Measurements from ENCODE around the gene TFF3.

Gene TFF3

DNA sequence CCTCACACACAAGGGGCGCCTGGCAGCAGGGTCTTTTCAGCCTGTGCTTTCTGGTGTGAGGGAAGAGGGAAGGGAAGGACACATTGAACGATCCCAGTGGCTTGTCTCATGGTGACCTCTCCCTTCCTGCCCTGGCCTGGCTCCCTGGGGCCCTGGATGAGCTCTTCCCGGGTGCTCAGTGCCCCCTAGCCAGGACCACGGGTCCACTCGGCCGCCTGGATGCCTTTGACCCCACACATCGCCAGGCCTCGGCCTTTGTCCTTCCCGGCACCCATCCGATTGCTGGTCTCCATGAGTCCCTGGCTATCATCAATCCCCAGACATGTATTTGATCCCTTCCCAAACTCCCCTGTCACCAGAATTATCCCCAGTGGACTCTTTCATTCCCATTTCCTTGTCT is 6.0 kb upstream of the TFF3 start:
- DNase-seq (ENCODE audit: low read depth in 2 of 2), result no peak
- no peak overlapping the region for H3K4me3 ChIP-seq (replicated peaks in 1 of 2; ENCODE audit: low read depth in 2 of 2, low read length in 2 of 2)
- TF ChIP-seq, protein P1, sequence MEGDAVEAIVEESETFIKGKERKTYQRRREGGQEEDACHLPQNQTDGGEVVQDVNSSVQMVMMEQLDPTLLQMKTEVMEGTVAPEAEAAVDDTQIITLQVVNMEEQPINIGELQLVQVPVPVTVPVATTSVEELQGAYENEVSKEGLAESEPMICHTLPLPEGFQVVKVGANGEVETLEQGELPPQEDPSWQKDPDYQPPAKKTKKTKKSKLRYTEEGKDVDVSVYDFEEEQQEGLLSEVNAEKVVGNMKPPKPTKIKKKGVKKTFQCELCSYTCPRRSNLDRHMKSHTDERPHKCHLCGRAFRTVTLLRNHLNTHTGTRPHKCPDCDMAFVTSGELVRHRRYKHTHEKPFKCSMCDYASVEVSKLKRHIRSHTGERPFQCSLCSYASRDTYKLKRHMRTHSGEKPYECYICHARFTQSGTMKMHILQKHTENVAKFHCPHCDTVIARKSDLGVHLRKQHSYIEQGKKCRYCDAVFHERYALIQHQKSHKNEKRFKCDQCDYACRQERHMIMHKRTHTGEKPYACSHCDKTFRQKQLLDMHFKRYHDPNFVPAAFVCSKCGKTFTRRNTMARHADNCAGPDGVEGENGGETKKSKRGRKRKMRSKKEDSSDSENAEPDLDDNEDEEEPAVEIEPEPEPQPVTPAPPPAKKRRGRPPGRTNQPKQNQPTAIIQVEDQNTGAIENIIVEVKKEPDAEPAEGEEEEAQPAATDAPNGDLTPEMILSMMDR (IDR thresholded peaks at IDR 0.05; ENCODE audit: low read depth, low read length), result no peak

GRCh38 chr21:42320791-42321190 is 5.6 kb upstream of the TFF3 start:
- H3K4me3 ChIP-seq (replicated peaks in 1 of 2; ENCODE audit: low read depth in 2 of 2, low read length in 2 of 2), result no peak overlapping the region
- DNase-seq (ENCODE audit: low read depth in 2 of 2), result no peak
- TF ChIP-seq, protein P1 (IDR thresholded peaks at IDR 0.05; ENCODE audit: low read depth, low read length), result no peak

DNA sequence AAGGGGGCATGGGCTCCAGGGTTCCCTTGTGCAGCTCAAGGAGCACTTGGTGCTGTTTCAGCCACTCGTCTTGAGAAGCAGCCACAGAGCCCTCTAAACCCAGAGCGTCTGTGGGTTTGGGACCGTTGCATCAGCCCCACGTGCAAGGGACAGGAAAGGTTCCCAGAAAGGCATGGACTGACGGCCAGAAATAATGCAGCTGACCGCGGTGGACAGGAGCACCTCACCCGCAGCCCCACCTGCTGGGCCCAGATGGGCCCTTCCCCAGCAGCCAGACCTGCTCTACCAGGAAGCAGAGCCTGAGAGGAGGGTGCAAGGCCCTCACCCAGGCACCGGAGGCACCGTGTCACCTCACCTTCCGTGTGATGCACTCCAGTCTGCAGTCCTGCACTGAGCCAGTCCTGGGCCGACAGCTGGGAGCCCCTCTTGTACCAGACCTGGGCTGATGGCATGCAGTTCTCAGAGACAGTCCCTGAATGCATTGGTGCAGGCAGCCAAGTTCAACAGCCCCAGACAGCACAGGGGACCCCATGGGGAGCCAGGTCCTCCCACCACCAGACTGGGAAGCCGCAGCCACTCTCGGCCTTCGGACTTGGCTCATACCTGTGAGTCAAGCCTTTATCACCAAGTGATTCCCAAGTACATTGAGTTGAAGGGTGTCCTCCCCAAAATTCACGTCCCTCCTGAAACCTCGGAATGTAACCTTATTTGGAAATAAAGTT is 4.8 kb upstream of the TFF3 start:
- no peak for DNase-seq (ENCODE audit: low read depth in 2 of 2)
- TF ChIP-seq, protein P1 (IDR thresholded peaks at IDR 0.05; ENCODE audit: low read depth, low read length), result no peak
- H3K4me3 ChIP-seq (replicated peaks in 1 of 2; ENCODE audit: low read depth in 2 of 2, low read length in 2 of 2), result no peak overlapping the region

DNA sequence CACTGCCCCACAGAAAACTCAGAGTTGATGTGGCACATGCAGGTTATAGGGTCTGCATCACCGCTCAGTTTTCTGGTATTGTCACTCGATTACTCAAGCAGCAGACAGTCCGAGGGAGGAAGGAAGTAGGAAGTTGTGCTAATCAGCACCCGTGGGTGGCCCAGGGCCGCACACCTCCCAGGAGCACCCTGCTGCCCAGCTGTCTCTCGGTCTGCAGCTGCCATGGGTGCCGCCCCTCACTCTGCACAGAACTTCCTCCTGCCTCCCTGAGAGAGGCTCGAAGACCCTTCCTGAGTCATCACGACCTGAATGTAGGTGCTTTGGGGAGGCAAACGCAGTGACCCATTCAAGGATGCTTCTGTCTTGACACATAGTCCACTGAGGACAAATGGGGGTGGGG is 4.2 kb upstream of the TFF3 start:
- no peak for DNase-seq (ENCODE audit: low read depth in 2 of 2)
- TF ChIP-seq, protein P1 (IDR thresholded peaks at IDR 0.05; ENCODE audit: low read depth, low read length), result no peak
- H3K4me3 ChIP-seq (replicated peaks in 1 of 2; ENCODE audit: low read depth in 2 of 2, low read length in 2 of 2), result no peak overlapping the region

DNA sequence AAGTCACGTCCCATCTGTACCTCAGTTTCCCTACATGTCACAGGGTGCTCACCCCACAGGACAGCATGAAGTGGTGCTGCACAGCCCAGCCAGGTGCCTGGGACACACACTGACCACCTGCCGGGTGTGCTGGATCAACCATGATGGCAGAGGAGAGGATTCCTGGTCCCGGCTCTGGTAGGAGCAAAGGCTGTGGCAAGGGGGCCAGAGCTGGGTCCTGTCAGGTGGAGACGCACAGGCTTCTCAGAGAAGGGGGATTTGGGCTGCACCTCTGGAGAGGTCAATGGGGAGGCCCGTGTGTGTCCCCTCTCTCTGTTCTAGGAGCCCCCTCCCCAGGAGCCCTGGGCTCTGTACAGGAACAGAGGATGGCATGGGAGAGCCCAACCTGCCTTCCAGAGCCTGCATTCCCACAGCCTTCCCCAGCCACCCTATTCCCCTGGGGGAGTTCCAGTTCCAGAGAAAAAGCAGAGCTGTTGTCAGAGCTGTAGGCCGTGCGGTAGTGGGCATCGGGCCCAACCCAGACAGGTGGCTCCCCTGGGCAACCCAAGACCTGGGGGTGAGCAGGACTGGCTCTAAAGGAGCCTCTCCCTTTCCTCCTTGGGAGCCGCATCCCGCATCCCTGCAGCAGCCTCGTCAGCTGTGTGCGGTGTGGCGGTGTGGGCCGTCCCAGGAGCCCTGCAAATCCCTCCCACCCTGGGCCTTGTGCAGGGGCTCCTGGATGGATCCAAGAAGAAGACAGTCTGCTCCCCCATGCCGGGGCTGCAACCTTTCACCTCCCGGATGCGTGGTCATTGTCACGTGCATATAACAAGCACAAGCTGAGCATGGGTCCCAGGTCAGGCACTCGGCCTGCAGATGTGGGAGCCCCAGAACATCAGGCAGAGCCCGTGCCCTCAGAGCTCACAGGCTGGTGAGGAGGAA is 2.9 kb upstream of the TFF3 start:
- TF ChIP-seq, protein P1 (IDR thresholded peaks at IDR 0.05; ENCODE audit: low read depth, low read length), result no peak
- H3K4me3 ChIP-seq (replicated peaks in 1 of 2; ENCODE audit: low read depth in 2 of 2, low read length in 2 of 2), result no peak overlapping the region
- no peak for DNase-seq (ENCODE audit: low read depth in 2 of 2)

- TF ChIP-seq, protein P1 (IDR thresholded peaks at IDR 0.05; ENCODE audit: low read depth, low read length), result no peak
- H3K4me3 ChIP-seq (replicated peaks in 1 of 2; ENCODE audit: low read depth in 2 of 2, low read length in 2 of 2), result no peak overlapping the region
- DNase-seq (ENCODE audit: low read depth in 2 of 2), result no peak
These were observed 2.1 kb upstream of the TFF3 start for GRCh38 chr21:42317341-42317741.
